ENCODE results near the gene GPM6B.
"Not testable (repeated sequence)": the region's sequence is repeated elsewhere in the genome, so short reads cannot be mapped to it uniquely, and the experiment has no call there.

The GPM6B gene

GRCh38 chrX:13732246-13733067, 84.4 kb downstream of the GPM6B start:
- no peak for FAIRE-seq

DNA sequence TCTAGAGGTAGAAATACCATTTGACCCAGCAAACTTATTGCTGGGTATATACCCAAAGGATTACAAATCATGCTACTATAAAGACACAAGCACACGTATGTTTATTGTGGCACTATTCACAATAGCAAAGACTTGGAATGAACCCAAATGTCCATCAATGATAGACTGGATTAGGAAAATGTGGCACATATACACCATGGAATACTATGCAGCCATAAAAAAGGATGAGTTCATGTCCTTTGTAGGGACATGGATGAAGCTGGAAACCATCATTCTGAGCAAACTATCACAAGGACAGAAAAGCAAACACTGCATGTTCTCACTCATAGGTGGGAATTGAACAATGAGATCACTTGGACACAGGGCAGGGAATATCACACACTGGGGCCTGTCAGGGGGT, 86.4 kb downstream of the GPM6B start:
- DNase-seq (ENCODE audit: low spot score); FAIRE-seq: not testable (repeated sequence)

More at GRCh38 chrX:13732246-13733067, 84.4 kb downstream of the GPM6B start:
- DNase-seq (ENCODE audit: low spot score) = no peak

DNA sequence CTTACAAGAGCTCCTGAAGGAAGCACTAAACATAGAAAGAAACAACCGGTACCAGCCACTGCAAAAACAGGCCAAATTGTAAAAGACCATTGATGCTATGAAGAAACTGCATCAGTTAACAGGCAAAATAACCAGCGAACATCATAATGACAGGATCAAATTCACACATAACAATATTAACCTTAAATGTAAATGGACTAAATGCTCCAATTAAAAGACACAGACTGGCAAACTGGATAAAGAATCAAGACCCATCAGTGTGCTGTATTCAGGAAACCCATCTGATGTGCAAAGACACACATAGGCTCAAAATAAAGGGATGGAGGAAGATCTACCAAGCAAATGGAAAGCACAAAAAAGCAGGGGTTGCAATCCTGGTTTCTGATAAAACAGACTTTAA, 90.3 kb downstream of the GPM6B start:
- DNase-seq (ENCODE audit: low spot score); FAIRE-seq: not testable (repeated sequence)

GRCh38 chrX:13724878-13725277, 92.0 kb downstream of the GPM6B start:
- FAIRE-seq; DNase-seq (ENCODE audit: low spot score): not testable (repeated sequence)

DNA sequence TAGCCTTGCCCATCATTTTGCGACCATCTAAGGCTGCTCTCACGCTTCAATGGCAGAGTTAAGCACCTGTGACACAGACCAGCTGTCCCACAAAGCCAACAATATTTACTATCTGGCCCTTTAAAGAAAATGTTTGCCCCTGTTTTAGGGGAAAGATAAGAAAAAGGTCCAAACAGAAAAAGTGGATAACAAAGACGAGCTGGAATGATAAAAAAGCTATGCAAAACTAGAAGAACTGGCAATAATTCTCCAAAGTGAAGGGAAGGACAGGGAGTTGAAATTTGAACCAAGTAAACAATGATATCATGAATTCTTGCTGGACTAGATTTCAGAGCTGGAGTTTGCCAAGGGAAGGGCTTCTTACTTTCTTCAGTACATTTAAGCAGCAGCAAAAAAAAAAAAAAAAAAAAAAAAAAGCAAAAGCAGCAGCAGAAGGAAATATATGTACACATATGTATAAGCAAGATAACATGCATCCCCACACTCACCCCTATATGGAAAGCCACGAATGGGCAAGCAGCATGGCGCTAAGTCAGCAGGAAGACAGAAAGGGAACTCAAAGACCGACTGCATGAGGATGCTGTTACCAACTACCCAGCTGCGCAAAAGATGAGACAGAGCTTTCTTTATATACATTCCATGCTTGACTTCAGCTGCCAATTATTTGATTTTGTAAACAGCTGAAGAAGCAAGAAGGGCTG, 94.9 kb downstream of the GPM6B start:
- no peak for DNase-seq (ENCODE audit: low spot score)
- FAIRE-seq = no peak

DNA sequence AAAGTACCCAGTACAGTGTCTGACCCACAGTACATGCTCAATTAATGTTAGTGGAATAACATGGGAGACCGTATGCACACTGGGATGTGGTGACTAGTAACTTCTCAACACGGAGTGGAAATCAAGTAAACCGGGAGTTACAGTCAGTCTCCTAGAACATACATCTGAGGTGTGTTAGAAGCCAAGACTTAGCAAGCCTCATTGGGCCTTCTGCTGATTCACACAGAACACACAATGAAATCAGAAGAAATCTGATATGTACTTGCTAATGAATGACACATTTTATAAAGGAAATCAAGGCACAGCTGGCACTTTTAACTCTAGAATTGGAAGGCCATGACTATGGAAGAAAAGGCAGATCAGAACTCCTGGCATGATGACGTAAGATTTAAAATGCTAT, 95.5 kb downstream of the GPM6B start:
- DNase-seq (ENCODE audit: low spot score) = no peak
- FAIRE-seq = no peak
